ENCODE data around the gene CHCHD1.
"Not testable (repeated sequence)": the region's sequence is repeated elsewhere in the genome, so short reads cannot be mapped to it uniquely, and the experiment has no call there.

Gene CHCHD1

GRCh38 chr10:73771722-73772280 lies 10.0 kb upstream of the CHCHD1 start:
- peak; percentile 75 for DNase-seq

DNA sequence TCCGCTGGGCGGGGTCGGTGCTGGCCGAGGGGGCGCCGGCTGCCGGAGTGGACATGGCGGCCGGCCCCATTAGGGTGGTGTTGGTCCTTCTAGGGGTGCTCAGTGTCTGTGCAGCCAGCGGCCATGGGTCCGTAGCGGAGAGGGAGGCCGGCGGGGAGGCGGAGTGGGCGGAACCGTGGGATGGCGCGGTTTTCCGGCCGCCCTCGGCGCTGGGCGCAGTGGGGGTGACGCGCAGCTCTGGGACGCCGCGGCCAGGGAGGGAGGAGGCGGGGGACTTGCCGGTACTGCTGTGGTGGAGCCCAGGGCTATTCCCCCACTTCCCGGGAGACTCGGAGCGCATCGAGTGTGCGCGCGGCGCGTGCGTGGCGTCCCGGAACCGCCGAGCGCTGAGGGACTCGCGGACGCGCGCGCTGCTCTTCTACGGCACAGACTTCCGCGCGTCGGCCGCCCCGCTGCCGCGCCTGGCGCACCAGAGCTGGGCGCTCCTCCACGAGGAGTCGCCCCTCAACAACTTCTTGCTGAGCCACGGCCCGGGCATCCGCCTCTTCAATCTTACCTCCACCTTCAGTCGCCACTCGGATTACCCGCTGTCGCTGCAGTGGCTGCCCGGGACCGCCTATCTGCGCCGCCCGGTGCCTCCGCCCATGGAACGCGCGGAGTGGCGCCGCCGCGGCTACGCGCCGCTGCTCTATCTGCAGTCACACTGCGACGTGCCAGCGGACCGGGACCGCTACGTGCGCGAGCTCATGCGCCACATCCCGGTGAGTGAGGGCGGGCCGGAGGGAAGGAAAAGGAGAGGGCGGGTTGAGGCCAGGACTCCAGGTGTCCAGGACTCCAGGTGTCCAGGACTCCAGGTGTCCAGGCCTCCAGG lies 9.3 kb upstream of the CHCHD1 start:
- peak; percentile 86 for DNase-seq

DNA sequence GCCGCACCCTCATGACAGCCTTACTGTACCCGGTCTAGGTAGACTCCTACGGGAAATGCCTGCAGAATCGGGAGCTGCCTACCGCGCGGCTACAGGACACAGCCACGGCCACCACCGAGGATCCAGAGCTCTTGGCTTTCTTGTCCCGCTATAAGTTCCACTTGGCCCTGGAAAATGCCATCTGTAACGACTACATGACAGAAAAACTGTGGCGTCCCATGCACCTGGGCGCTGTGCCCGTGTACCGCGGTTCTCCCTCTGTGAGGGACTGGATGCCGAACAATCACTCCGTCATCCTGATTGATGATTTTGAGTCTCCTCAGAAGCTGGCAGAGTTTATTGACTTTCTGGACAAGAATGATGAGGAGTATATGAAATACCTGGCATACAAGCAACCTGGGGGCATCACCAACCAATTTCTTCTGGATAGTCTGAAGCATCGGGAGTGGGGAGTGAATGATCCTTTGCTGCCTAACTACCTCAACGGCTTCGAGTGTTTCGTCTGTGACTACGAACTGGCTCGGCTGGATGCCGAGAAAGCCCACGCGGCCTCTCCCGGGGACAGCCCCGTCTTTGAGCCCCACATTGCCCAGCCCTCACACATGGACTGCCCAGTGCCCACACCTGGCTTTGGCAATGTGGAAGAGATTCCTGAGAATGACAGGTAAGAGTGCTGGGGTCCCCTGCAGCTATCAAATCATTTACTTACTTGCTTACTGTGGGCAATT lies 8.5 kb upstream of the CHCHD1 start:
- DNase-seq, result no peak

DNA sequence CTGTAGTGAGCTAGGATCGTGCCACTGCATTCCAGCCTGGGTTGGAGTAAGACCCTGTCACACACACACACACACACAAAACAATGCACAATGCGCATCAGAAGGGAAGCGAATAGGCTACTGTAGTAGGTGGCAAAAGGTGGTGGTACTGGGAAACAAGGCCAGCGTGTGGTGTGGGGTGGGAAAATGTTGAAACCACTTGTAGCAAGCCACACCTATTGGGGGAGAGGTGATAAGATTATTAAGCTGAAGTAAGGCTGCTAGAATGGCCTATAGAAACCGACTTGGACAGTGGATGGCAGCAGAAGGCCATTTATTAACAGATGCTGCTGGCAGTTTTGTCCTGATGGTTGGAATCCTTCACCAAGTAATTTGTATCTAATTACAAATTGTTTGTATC lies 7.2 kb upstream of the CHCHD1 start:
- peak; percentile 61 for DNase-seq

DNA sequence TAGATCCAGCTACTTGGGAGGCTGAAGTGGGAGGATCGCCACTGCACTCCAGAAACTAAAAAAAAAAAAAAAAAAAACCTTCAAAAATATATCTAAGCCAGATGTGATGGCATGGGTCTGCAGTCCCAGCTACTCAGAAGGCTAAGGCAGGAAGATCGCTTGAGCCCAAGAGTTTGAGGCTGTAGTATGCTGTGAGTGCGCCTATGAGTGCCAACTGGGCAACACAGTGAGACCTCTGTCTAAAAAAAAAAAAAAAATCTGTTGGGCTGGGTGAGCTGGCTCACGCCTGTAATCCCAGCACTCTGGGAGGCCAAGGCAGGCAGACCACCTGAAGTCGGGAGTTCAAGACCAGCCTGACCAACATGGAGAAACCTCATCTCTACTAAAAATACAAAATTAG lies 2.8 kb upstream of the CHCHD1 start:
- DNase-seq, result no peak

DNA sequence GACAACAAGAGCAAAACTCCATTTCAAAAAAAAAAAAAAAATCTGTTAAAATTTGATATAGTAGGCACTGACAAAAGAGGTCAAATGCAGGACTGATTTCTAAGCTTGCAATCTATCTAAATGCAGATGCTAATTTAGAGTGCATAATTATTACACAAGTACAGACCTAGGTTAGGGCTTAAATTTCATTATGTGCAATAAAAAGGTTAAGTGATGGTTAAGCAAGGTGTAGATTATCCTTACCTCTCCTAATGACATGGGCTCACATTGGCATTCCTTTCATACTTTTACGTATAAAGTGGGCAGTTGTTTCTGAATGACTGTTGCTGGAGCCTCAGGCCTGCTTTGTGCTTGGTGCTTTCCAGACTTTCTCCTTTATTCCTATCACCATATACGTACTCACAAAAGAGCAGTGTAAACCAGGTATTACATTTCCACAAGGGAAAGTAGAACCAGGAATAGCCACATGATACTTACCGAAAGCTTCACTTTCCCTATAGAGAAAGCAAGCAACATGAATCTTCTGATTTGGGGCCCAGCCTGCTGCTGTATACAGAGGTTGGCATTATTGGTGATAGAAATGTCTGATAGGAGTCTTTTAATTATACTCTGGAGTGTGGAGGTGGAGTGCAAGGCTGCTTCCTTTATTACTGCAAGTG lies 2.2 kb upstream of the CHCHD1 start:
- no peak for DNase-seq

DNA sequence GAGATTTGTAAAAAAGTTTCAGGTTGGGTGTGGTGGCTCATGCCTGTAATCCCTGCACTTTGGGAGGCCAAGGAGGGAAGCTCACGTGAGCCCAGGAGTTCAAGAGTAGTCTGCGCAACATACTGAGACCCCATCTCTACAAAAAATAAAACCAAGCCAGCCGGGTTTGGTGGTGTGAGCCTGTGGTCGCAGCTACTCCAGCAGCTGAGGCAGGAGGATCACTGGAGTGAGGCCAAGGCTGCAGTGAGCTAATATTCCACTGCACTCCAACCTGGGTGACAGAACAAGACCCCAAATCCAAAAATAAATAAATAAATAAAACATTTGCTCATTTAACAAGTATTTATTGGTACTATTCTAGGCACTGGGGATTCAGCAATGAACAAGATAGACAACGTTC lies 1.5 kb upstream of the CHCHD1 start:
- no peak for DNase-seq

DNA sequence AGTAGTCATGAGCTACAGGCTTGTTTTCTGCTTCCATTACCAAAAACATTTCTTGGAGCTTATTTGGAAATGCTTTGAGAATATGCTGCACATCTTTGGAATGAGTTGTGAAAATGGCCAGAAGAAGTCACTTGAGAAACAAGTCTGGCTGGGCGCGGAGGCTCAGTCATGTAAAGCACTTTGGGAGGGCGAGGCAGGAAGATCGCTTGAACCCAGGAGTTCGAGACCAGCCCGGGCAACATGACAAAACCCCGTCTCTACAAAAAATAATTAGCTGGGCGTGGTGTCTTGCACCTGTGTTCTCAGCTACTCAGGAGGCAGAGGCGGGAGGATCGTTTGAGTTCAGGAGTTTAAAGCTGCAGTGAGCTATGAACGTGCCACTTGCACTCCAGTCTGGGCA lies 882 bp upstream of the CHCHD1 start:
- DNase-seq, result no peak

GRCh38 chr10:73781548-73781878 lies 335 bp upstream of the CHCHD1 start:
- DNase-seq, result no peak

GRCh38 chr10:73782749-73783085 lies 869 bp downstream of the CHCHD1 start:
- DNase-seq, result no peak

DNA sequence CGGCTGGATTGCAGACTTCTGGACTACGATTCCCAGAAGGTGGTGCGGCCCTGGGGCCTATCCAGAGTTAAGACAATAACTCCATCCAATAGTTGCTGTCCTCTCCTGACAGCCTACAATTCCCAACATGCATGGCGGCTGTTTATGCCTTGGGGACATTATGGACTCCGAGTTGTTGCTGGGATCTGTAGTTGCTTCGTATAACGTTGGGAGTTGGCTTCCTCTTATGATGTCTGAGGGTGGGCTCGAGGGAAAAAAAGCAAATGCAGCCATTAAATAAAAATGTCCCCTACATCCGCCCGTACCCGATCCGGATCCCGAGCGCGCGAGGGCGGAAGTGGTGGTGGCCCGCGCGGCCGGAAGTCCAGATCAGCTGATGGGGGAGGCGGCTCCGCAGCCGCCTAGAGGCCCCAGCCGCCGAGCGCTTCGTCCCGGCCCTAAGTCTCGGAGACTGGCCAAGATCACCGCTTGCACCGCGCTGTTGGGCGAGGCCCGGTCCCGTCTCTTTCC lies 3.4 kb downstream of the CHCHD1 start, which contains the start of gene ZSWIM8:
ZSWIM8 (plus strand) TSS at position 396 of the 510 bp plus-strand sequence. CDS start 273 bp downstream, outside the sequence.
- peak; percentile 93 for DNase-seq

DNA sequence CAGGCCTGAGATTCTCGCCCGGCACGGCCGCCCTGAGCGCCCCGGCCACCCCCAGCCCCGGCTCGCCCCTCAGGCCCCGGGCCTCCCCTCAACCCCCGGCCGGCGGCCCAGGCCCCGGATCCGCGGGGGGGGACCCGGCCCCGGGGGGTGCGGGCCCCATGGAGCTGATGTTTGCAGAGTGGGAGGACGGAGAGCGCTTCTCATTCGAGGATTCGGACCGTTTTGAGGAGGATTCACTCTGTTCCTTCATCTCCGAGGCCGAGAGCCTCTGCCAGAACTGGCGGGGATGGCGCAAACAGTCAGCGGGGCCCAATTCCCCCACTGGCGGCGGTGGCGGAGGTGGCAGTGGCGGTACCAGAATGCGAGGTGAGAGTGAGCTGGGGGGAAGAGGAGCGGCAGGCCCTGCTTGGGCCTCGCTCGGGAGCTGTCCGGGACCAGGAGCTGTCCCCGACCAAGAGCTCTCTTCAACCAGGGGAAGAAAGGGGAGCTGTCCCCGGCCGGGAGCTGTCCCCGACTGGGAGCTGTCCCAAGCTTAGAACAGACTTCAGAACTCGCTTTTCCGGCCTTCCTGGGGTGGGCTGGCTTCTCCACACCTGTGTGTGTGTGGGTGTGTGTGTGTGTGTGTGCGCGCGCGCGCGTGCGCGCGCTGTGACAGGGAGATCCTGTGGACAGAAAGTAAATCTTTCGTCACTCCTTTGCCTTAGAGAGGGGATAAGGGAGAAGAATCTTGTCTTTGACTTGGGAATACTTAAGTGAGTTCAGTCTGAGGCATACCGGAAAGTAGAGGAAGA lies 4.1 kb downstream of the CHCHD1 start:
- DNase-seq, result peak; percentile 37

- DNase-seq, result no peak
Measured at GRCh38 chr10:73786512-73786885, 4.7 kb downstream of the CHCHD1 start.

DNA sequence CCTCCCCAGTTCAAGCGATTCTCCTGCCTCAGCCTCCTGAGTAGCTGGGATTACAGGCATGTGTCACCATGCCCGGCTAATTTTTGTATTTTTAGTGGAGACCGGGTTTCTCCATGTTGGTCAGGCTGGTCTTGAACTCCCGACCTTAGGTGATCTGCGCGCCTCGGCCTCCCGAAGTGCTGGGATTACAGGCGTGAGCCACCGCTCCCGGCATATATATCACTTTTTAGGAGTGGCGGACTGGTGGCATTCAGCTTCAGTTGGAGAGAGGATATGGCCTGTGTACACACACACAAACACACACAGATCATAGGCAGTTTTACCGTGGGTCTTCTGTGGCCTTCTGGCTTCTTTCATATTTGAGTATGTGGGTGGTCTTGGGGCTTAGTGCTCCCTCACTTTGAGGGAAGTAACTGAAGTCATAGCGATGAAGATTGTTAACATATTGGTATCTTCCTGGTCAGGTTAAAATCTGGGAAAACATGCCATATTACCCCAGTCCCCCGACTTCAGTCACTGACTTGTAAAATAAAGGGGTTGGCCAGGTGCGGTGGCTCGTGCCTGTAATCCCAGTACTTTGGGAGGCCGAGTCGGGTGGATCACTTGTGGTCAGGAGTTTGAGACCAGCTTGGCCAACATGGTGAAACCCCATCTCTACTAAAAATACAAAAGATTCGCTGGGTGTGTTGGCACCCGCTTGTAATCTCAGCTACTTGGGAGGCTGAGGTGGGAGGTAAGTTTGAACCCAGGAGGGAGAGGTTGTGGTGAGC lies 5.4 kb downstream of the CHCHD1 start:
- not testable (repeated sequence) for DNase-seq

DNA sequence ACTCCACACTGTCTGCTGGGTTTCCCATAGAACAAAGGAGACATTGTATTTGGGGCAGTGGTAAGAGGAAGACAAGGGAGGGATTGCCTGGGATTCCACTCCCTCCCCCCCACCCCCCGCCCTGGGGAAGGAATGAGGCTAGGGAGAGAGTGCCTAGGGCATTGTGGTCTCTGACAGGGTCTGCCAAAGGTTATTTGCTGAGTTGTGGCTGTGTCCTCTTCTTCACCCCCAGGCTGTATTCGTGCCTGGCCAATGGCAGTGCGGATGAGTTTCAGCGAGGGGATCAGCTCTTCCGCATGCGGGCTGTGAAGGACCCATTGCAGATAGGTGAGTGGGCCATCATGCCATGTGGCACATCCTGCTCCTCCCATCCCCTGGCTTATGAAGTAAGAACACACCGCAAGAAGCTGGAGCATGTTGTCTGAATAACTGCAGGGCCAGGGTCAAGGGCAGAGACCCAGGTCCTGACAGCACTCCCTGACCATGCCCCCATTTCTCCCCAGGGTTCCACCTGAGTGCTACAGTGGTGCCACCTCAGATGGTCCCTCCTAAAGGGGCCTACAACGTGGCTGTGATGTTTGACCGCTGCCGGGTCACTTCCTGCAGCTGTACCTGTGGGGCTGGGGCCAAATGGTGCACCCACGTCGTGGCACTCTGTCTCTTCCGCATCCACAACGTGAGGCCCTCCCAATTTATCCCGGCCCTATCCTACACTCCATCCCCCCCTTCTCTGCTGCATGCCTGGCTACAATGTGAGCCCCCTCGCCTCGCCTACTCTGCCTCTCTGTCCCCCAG lies 7.2 kb downstream of the CHCHD1 start:
- DNase-seq, result no peak

DNA sequence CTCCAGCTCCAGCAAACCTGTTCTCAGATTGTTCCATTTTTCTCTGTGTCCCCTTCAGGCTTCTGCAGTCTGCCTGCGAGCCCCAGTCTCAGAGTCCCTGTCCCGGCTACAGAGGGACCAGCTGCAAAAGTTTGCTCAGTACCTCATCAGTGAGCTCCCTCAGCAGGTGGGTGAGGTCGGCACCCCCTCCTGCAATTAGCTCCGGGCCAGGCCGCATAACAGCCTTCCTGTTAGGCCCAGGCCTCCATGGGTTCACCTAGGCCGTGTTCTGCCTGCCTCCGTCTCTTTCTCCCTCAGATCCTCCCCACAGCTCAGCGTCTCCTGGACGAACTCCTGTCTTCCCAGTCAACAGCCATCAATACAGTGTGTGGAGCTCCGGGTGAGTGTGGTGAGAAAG lies 7.8 kb downstream of the CHCHD1 start:
- DNase-seq, result no peak

GRCh38 chr10:73790886-73791625 lies 9.2 kb downstream of the CHCHD1 start:
- DNase-seq, result no peak

- no peak for DNase-seq
Measured at GRCh38 chr10:73791871-73792400, 10.1 kb downstream of the CHCHD1 start.

GRCh38 chr10:73793456-73793855 lies 11.6 kb downstream of the CHCHD1 start:
- no peak for DNase-seq

GRCh38 chr10:73795491-73795890 lies 13.6 kb downstream of the CHCHD1 start:
- not testable (repeated sequence) for DNase-seq
